H1 (cell line): ENCODE data around the gene ELAVL1. TPM values are rescaled to one million over a fixed set of nuclear protein-coding genes. Genes with fewer than 3 reads are reported as not detected.

Experiments
- CTCF ChIA-PET: fragments of 300-600 bp; sonication (Branson Sonifier 250); formaldehyde crosslinking; loops from one replicate; lab custom pipeline; 2021; ENCODE audit not compliant: partially characterized antibody; lab: Charles Lee
- POLR2A ChIA-PET: fragments of 300-600 bp; sonication (Branson Sonifier 250); formaldehyde crosslinking; loops from one replicate; lab custom pipeline; 2021; ENCODE audit warnings: inconsistent platforms; ENCODE audit not compliant: partially characterized antibody; lab: Charles Lee
- DNase-seq, 2 experiments: peaks; one replicate each; pipeline versions ENCODE4 v3.0.0 to v3.0.0-alpha.2; 2010 to 2022; ENCODE audit warnings: low spot score in 2 of 2, low read depth in 1 of 2, mixed read lengths in 1 of 2
- FAIRE-seq: peaks from 2 replicates; lab custom pipeline; 2011; peaks lifted over from hg19 to GRCh38; lab: Jason Lieb, UNC
- H2AFZ ChIP-seq: 2 replicates; pipeline ENCODE4 v1.8.1; 2012; ENCODE audit warnings: low read length, inconsistent platforms
- H2AK5ac ChIP-seq: 2 replicates; pipeline ENCODE4 v1.6.1; 2013; ENCODE audit warnings: low read depth, low read length
- H2BK120ac ChIP-seq: replicated peaks from 2 replicates; pipeline ENCODE3; 2013; ENCODE audit warnings: low read depth, low read length, inconsistent platforms
- H2BK12ac ChIP-seq: 2 replicates; pipeline ENCODE4 v1.6.1; 2013; ENCODE audit warnings: low read depth, low read length
- H2BK15ac ChIP-seq: 2 replicates; pipeline ENCODE4 v1.6.1; 2013; ENCODE audit warnings: low read length
- H2BK20ac ChIP-seq: 2 replicates; pipeline ENCODE4 v1.6.1; 2013; ENCODE audit warnings: low read length
- H2BK5ac ChIP-seq: 2 replicates; pipeline ENCODE4 v1.6.1; 2013; ENCODE audit warnings: low read depth, low read length
- H3K14ac ChIP-seq: 2 replicates; pipeline ENCODE4 v1.6.1; 2013; ENCODE audit warnings: inconsistent platforms; ENCODE audit not compliant: insufficient read length
- H3K18ac ChIP-seq: 2 replicates; pipeline ENCODE4 v1.6.1; 2013; ENCODE audit warnings: low read length; ENCODE audit errors: extremely low read depth
- H3K23ac ChIP-seq: 2 replicates; pipeline ENCODE4 v1.6.1; 2013; ENCODE audit warnings: inconsistent platforms; ENCODE audit not compliant: insufficient read length
- H3K23me2 ChIP-seq: 2 replicates; pipeline ENCODE4 v1.6.1; 2013; ENCODE audit warnings: low read depth, low read length
- H3K27ac ChIP-seq: 2 replicates; pipeline ENCODE4 v1.6.1; 2011; ENCODE audit warnings: low read depth, low read length, inconsistent platforms
- H3K27me3 ChIP-seq, 4 experiments: replicated peaks in 1 of 4; 1 replicate in 1 of 4; 2 replicates in 3 of 4; pipeline versions ENCODE4 v1.6.1 to v1.8.1; 2011 to 2013; ENCODE audit warnings: low read length in 3 of 4, mild to moderate bottlenecking in 3 of 4, inconsistent platforms in 2 of 4, mixed read lengths in 2 of 4, moderate library complexity in 1 of 4; ENCODE audit not compliant: control insufficient read depth in 3 of 4, insufficient read depth in 3 of 4; ENCODE audit errors: extremely low read depth in 1 of 4
- H3K36me3 ChIP-seq, 4 experiments: 2 replicates each; pipeline versions ENCODE4 v1.6.1 to v1.8.1; 2011 to 2013; ENCODE audit warnings: mild to moderate bottlenecking in 4 of 4, low read length in 3 of 4, moderate library complexity in 2 of 4, control low read depth in 1 of 4, inconsistent platforms in 1 of 4; ENCODE audit not compliant: insufficient read depth in 4 of 4, control insufficient read depth in 2 of 4
- H3K4ac ChIP-seq: replicated peaks from 2 replicates; pipeline ENCODE3; 2013; ENCODE audit warnings: low read length, low read depth, mixed read lengths, inconsistent platforms; ENCODE audit not compliant: insufficient read length
- H3K4me1 ChIP-seq, 4 experiments: replicated peaks in 1 of 4; 1 replicate in 1 of 4; 2 replicates in 3 of 4; pipeline versions ENCODE4 v1.6.1 to v1.8.1; 2011 to 2013; ENCODE audit warnings: low read length in 3 of 4, inconsistent platforms in 2 of 4, mixed read lengths in 1 of 4; ENCODE audit not compliant: insufficient read depth in 4 of 4, control insufficient read depth in 3 of 4
- H3K4me2 ChIP-seq, 2 experiments: 2 replicates each; pipeline versions ENCODE4 v1.6.1 to v1.8.1; 2011 to 2013; ENCODE audit warnings: low read depth in 2 of 2, low read length in 2 of 2, control low read depth in 1 of 2, inconsistent platforms in 1 of 2, mild to moderate bottlenecking in 1 of 2; ENCODE audit not compliant: insufficient read depth in 1 of 2
- H3K4me3 ChIP-seq, 4 experiments: fragments of 200-600, 300-600 bp in 1 of 4; sonication (generic), shearing (Covaris generic), sonication (Bioruptor Twin) in 1 of 4; 2 replicates each; pipeline versions ENCODE4 v1.5.1 to v1.8.1; 2011 to 2016; ENCODE audit warnings: low read length in 4 of 4, low read depth in 3 of 4, control low read depth in 2 of 4, inconsistent platforms in 2 of 4, mild to moderate bottlenecking in 2 of 4, mixed read lengths in 1 of 4, moderate library complexity in 1 of 4; ENCODE audit not compliant: insufficient read depth in 2 of 4; ENCODE audit errors: extremely low read depth in 1 of 4
- H3K56ac ChIP-seq: replicated peaks from 2 replicates; pipeline ENCODE3; 2013; ENCODE audit warnings: low read depth, mild to moderate bottlenecking, mixed read lengths, low read length, inconsistent platforms; ENCODE audit not compliant: insufficient read length
- H3K79me1 ChIP-seq: 2 replicates; pipeline ENCODE4 v1.6.1; 2013; ENCODE audit warnings: low read depth, low read length, control low read depth
- H3K79me2 ChIP-seq, 2 experiments: 2 replicates each; pipeline versions ENCODE4 v1.6.1 to v1.8.1; 2012 to 2013; ENCODE audit warnings: low read length in 2 of 2, mild to moderate bottlenecking in 2 of 2, inconsistent platforms in 1 of 2; ENCODE audit not compliant: insufficient read depth in 2 of 2, control insufficient read depth in 1 of 2
- H3K9ac ChIP-seq, 4 experiments: replicated peaks in 1 of 4; 1 replicate in 1 of 4; 2 replicates in 3 of 4; pipeline versions ENCODE4 v1.6.1 to v1.8.1; 2011 to 2013; ENCODE audit warnings: low read depth in 3 of 4, low read length in 3 of 4, control low read depth in 2 of 4, mild to moderate bottlenecking in 2 of 4, moderate library complexity in 2 of 4, inconsistent platforms in 1 of 4; ENCODE audit errors: extremely low read depth in 1 of 4
- H3K9me3 ChIP-seq, 2 experiments: 2 replicates each; pipeline versions ENCODE4 v1.6.1 to v1.8.1; 2012 to 2013; ENCODE audit warnings: mild to moderate bottlenecking in 2 of 2, moderate library complexity in 2 of 2, control low read depth in 1 of 2, inconsistent platforms in 1 of 2, low read depth in 1 of 2, low read length in 1 of 2, mixed read lengths in 1 of 2; ENCODE audit not compliant: insufficient read depth in 2 of 2
- H4K20me1 ChIP-seq, 2 experiments: replicated peaks in 1 of 2; 2 replicates each; pipeline versions ENCODE3 to v1.8.1; 2011 to 2013; ENCODE audit warnings: inconsistent platforms in 2 of 2, low read length in 2 of 2, mild to moderate bottlenecking in 1 of 2; ENCODE audit not compliant: insufficient read depth in 2 of 2, control insufficient read depth in 1 of 2
- H4K5ac ChIP-seq: 2 replicates; pipeline ENCODE4 v1.6.1; 2013; ENCODE audit warnings: low read length, low read depth, mixed read lengths, inconsistent platforms; ENCODE audit not compliant: insufficient read length
- H4K8ac ChIP-seq: 2 replicates; pipeline ENCODE4 v1.8.0; 2013; ENCODE audit warnings: mild to moderate bottlenecking, moderate library complexity, low read length, inconsistent platforms; ENCODE audit not compliant: insufficient read depth; ENCODE audit errors: extremely low read depth
- H4K91ac ChIP-seq: replicated peaks from 2 replicates; pipeline ENCODE3; 2013; ENCODE audit warnings: low read length, mixed read lengths, inconsistent platforms; ENCODE audit not compliant: insufficient read length
- ASH2L ChIP-seq: fragments of 200-600, 300-600 bp; sonication (generic); IDR thresholded peaks from one replicate; pipeline ENCODE4 v1.7.1; 2017; ENCODE audit warnings: low read length
- JUN ChIP-seq: IDR thresholded peaks from 2 replicates; pipeline ENCODE4 v1.6.1; 2011; ENCODE audit warnings: low read depth, mild to moderate bottlenecking, improper control_type of control experiment, low read length
- KDM4A ChIP-seq: IDR thresholded peaks from one replicate; pipeline ENCODE4 v1.7.1; 2012; ENCODE audit warnings: low read depth, mild to moderate bottlenecking, moderate library complexity, low read length, inconsistent platforms; ENCODE audit not compliant: severe bottlenecking
- NANOG ChIP-seq: IDR thresholded peaks from 2 replicates; pipeline ENCODE4 v1.6.1; 2011; ENCODE audit warnings: low read length, low read depth, mild to moderate bottlenecking, inconsistent platforms; ENCODE audit not compliant: insufficient read depth, poor library complexity, severe bottlenecking
- SAP30 ChIP-seq: fragments of 300-600 bp; sonication (generic); IDR thresholded peaks from 2 replicates; pipeline ENCODE4 v1.7.1; 2012; ENCODE audit warnings: low read length, moderate library complexity, mild to moderate bottlenecking, inconsistent platforms; ENCODE audit not compliant: insufficient read depth, insufficient replicate concordance
- SP4 ChIP-seq: IDR thresholded peaks from 2 replicates; pipeline ENCODE4 v1.6.1; 2012; ENCODE audit warnings: low read length, inconsistent platforms
- TEAD4 ChIP-seq: IDR thresholded peaks from 2 replicates; pipeline ENCODE4 v1.6.1; 2012; ENCODE audit warnings: low read depth, low read length, inconsistent platforms, mixed read lengths
- WGBS, 2 experiments: shearing (Covaris generic) in 1 of 2; methylation state at CpG; one replicate each; pipeline versions ENCODE4 v1.1.6 to v1.1.7; 2013 to 2015; ENCODE audit warnings: low lambda C conversion rate in 2 of 2, mixed read lengths in 2 of 2, inconsistent platforms in 1 of 2, low coverage in 1 of 2, missing lambda C conversion rate in 1 of 2; ENCODE audit not compliant: insufficient replicate concordance in 2 of 2, insufficient coverage in 1 of 2, insufficient read length in 1 of 2; ENCODE audit errors: extremely low coverage in 1 of 2, missing lambda C conversion rate in 1 of 2; 5-methylcytosine and 5-hydroxymethylcytosine counted together
- polyA plus RNA-seq, 7 experiments: library from polyadenylated mRNA; depleted of rRNA in 3 of 7; stranded (reverse) in 5 of 7; unstranded in 2 of 7; fragments of >200 nt in 5 of 7; fragments of 200-250 nt in 2 of 7; gene quantifications; 1 replicate in 5 of 7; 2 replicates in 1 of 7; 4 replicates in 1 of 7; pipeline versions ENCODE4 v1.2.1 to v1.2.3, GENCODE V29; 2011 to 2013; ENCODE audit warnings: missing spikeins in 2 of 7, mixed read lengths in 2 of 7
- total RNA-seq: library from RNA; stranded (reverse); fragmentation: NEBNext Ultra II Directional; extraction: Animal tissue kit (Norgen Biotek cat#: 25700); gene quantifications from 2 replicates; pipeline ENCODE4 v1.2.1, GENCODE V29; 2021

ELAVL1 gene
- total and polyA plus RNA-seq, 2 of the 8 experiments (the other 6 are each of a cell fraction or from before 2014, with no cell fraction given) = 56.7 to 163 TPM

- Histone ChIP-seq H4K91ac (no peak overlapping the region), H3K27ac (no peak overlapping the region), H4K20me1 (peaks cover 3 to 8% of the 10 kb centered on the region in 2 experiments), H3K56ac (no peak overlapping the region), H3K79me1 (no peaks in the 10 kb centered on the region), H4K5ac (no peak overlapping the region), H2BK15ac (no peak overlapping the region), H2AFZ (no peak overlapping the region), H4K8ac (no peak overlapping the region), H3K9me3 (no peaks in the 10 kb centered on the region), H2BK120ac (no peak overlapping the region), H3K36me3 (peaks cover 27 to 83% (median 58%) of the 10 kb centered on the region in 4 experiments), H2AK5ac (no peak overlapping the region), H3K4me3 (no peak overlapping the region), H3K79me2 (peaks cover 0 to 2% of the 10 kb centered on the region in 2 experiments; a peak in 1 of 4 replicates), H3K14ac (no peak overlapping the region), H2BK12ac (no peak overlapping the region), H3K4me1 (no peaks in the 10 kb centered on the region), H3K4me2 (no peak overlapping the region), H3K9ac (no peak overlapping the region), H3K4ac (no peak overlapping the region), H2BK20ac (no peak overlapping the region), H3K27me3 (no peaks in the 10 kb centered on the region), H3K18ac (no peak overlapping the region), H3K23me2 (no peaks in the 10 kb centered on the region), H2BK5ac (no peak overlapping the region), H3K23ac (no peak overlapping the region)
- CTCF ChIA-PET = interaction anchor here (0.6 to 2.3 kb wide), 8 partner anchors 8 to 162 kb away, joined by 3 to 14 read pairs (median 3); partner anchors contain the start of gene TIMM44
- DNase-seq (no peak), FAIRE-seq (no peak)
- no peak for TF ChIP-seq KDM4A
- no peak for TF ChIP-seq SP4
- no peak for TF ChIP-seq JUN
- no peak for TF ChIP-seq NANOG
- TF ChIP-seq TEAD4 = no peak
- no peak for TF ChIP-seq ASH2L
- TF ChIP-seq SAP30 = no peak
- POLR2A ChIA-PET = interaction anchor here (10.4 kb wide), 1 partner anchor 8 kb away, joined by 205 read pairs; the partner anchor contains the start of gene TIMM44
- 88% methylated on average over 28 of the region's 55 CpGs; no CpG with 5 or more reads in 1 of the 2 experiments for WGBS, 2 experiments
These were observed 71.4 kb downstream of the ELAVL1 start for GRCh38 chr19:7933828-7934725.
